HepG2 (cell line): ENCODE results near the gene TLR9. TPM values are rescaled to one million over a fixed set of nuclear protein-coding genes. Genes with fewer than 3 reads are reported as not detected.
A peak's percentile ranks its signal among the peaks of the same experiment; 100 is the strongest.

ENCODE experiments used
- CAMTA2 ChIP-seq: sonication (generic); formaldehyde crosslinking; IDR thresholded peaks from 2 replicates; pipeline ENCODE4 v1.4.0; 2020; ENCODE audit warnings: mild to moderate bottlenecking, missing genetic modification reagents, borderline replicate concordance
- CBX2 ChIP-seq, 2 experiments: fragments of 200-600 bp in 1 of 2; sonication (generic); formaldehyde crosslinking in 1 of 2; IDR thresholded peaks; 2 replicates each; pipeline versions ENCODE4 v1.7.0 to v1.8.1; 2018 to 2022; ENCODE audit warnings: low read depth in 2 of 2, low read length in 1 of 2, mild to moderate bottlenecking in 1 of 2, missing genetic modification reagents in 1 of 2
- DNMT3B ChIP-seq: conservative IDR thresholded peaks from 2 replicates; pipeline ENCODE4 v1.6.1; 2016; ENCODE audit warnings: missing biosample characterization, control low read depth
- FOXO1 ChIP-seq: sonication (generic); formaldehyde crosslinking; IDR thresholded peaks from 2 replicates; pipeline ENCODE4 v1.4.0; 2020; ENCODE audit warnings: missing genetic modification reagents
- GABPB1 ChIP-seq: IDR thresholded peaks from 2 replicates; pipeline ENCODE4 v1.6.1; 2016; ENCODE audit warnings: mild to moderate bottlenecking, missing genetic modification reagents, moderate library complexity, missing compliant biosample characterization
- KDM5A ChIP-seq: fragments of 200-600 bp; sonication (generic); IDR thresholded peaks from 2 replicates; pipeline ENCODE4 v1.7.0; 2018; ENCODE audit warnings: antibody characterized with exemption, mild to moderate bottlenecking, low read length, borderline replicate concordance
- MAX ChIP-seq: IDR thresholded peaks from 2 replicates; pipeline ENCODE4 v1.6.1; 2012; ENCODE audit warnings: inconsistent platforms
- MED13 ChIP-seq: sonication (generic); formaldehyde crosslinking; IDR thresholded peaks from 2 replicates; pipeline ENCODE4 v1.5.0; 2020; ENCODE audit warnings: missing genetic modification reagents
- MZF1 ChIP-seq: sonication (generic); formaldehyde crosslinking; IDR thresholded peaks from 2 replicates; pipeline ENCODE4 v1.8.1; 2023; ENCODE audit warnings: mild to moderate bottlenecking, missing genetic modification reagents, borderline replicate concordance
- NR1H2 ChIP-seq: sonication (generic); formaldehyde crosslinking; IDR thresholded peaks from 2 replicates; pipeline ENCODE4 v1.8.1; 2022; ENCODE audit warnings: low read depth, missing genetic modification reagents, borderline replicate concordance
- ONECUT2 ChIP-seq: sonication (generic); formaldehyde crosslinking; IDR thresholded peaks from 2 replicates; pipeline ENCODE4 v1.4.0; 2020; ENCODE audit warnings: missing genetic modification reagents
- PBX3 ChIP-seq: sonication (generic); formaldehyde crosslinking; IDR thresholded peaks from 2 replicates; pipeline ENCODE4 v1.8.1; 2023; ENCODE audit warnings: missing genetic modification reagents, inconsistent platforms, borderline replicate concordance
- RARG ChIP-seq: sonication (generic); formaldehyde crosslinking; IDR thresholded peaks from 2 replicates; pipeline ENCODE4 v1.4.0; 2020; ENCODE audit warnings: low read depth, mild to moderate bottlenecking, missing genetic modification reagents
- SP4 ChIP-seq: sonication (generic); formaldehyde crosslinking; IDR thresholded peaks from 2 replicates; pipeline ENCODE4 v1.8.1; 2023; ENCODE audit warnings: mild to moderate bottlenecking, missing genetic modification reagents
- ZMAT5 ChIP-seq: sonication (generic); formaldehyde crosslinking; IDR thresholded peaks from 2 replicates; pipeline ENCODE4 v1.5.0; 2020; ENCODE audit warnings: mild to moderate bottlenecking, low read depth, missing genetic modification reagents, borderline replicate concordance
- ZNF17 ChIP-seq: sonication (generic); formaldehyde crosslinking; IDR thresholded peaks from 2 replicates; pipeline ENCODE4 v1.5.0; 2020; ENCODE audit warnings: mild to moderate bottlenecking, missing genetic modification reagents
- ZNF264 ChIP-seq: sonication (generic); formaldehyde crosslinking; IDR thresholded peaks from 2 replicates; pipeline ENCODE4 v1.4.0; 2020; ENCODE audit warnings: missing genetic modification reagents
- polyA plus RNA-seq, 8 experiments: library from polyadenylated mRNA; depleted of rRNA in 3 of 8; stranded (reverse) in 7 of 8; unstranded in 1 of 8; fragments of >200 nt; fragmentation: Illumina TruSeq in 4 of 8; extraction: Trizol in 4 of 8; gene quantifications; 2 replicates each; pipeline versions ENCODE4 v1.2.1 to v1.2.3, GENCODE V29; 2011 to 2016; ENCODE audit warnings: low read depth in 4 of 8, missing spikeins in 1 of 8, mixed read lengths in 1 of 8; ENCODE audit not compliant: insufficient read depth in 1 of 8
- total RNA-seq, 5 experiments: library from RNA; depleted of rRNA; stranded (reverse); fragments of >200 nt; fragmentation: Illumina TruSeq; extraction: Trizol; gene quantifications; 2 replicates each; pipeline ENCODE4 v1.2.3, GENCODE V29; 2016; ENCODE audit warnings: low read depth in 1 of 5
- TF ChIP-seq, protein P1 (sequence below): sonication (generic); formaldehyde crosslinking; IDR thresholded peaks from 2 replicates; pipeline ENCODE4 v1.9.0; 2021; ENCODE audit warnings: mild to moderate bottlenecking, missing genetic modification reagents
- TF ChIP-seq, protein P2 (sequence below): sonication (generic); formaldehyde crosslinking; IDR thresholded peaks from 2 replicates; pipeline ENCODE4 v1.5.0; 2020; ENCODE audit warnings: missing genetic modification reagents, mild to moderate bottlenecking, borderline replicate concordance

Gene TLR9
- total and polyA plus RNA-seq, 2 of the 13 experiments (the other 11 are each of a cell fraction or from before 2014, with no cell fraction given): not detected

DNA sequence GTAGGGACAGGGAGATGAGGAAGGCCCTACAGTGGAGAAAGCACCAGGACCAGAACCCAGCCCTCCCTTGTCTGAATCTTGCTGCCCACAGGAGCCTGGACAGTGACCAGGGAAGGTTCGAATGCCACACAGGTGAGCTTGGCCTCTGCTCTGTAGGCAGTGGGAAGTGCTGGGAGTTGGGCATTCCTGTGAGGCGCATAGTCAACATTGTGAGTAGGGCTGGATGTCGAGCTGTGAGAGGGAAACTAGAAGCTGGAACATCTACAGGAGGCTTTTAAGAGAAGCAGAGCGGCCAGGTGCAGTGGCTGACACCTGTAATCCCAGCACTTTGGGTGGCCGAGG is 47.8 kb downstream of the TLR9 start (continued):
- TF ChIP-seq, protein P1, sequence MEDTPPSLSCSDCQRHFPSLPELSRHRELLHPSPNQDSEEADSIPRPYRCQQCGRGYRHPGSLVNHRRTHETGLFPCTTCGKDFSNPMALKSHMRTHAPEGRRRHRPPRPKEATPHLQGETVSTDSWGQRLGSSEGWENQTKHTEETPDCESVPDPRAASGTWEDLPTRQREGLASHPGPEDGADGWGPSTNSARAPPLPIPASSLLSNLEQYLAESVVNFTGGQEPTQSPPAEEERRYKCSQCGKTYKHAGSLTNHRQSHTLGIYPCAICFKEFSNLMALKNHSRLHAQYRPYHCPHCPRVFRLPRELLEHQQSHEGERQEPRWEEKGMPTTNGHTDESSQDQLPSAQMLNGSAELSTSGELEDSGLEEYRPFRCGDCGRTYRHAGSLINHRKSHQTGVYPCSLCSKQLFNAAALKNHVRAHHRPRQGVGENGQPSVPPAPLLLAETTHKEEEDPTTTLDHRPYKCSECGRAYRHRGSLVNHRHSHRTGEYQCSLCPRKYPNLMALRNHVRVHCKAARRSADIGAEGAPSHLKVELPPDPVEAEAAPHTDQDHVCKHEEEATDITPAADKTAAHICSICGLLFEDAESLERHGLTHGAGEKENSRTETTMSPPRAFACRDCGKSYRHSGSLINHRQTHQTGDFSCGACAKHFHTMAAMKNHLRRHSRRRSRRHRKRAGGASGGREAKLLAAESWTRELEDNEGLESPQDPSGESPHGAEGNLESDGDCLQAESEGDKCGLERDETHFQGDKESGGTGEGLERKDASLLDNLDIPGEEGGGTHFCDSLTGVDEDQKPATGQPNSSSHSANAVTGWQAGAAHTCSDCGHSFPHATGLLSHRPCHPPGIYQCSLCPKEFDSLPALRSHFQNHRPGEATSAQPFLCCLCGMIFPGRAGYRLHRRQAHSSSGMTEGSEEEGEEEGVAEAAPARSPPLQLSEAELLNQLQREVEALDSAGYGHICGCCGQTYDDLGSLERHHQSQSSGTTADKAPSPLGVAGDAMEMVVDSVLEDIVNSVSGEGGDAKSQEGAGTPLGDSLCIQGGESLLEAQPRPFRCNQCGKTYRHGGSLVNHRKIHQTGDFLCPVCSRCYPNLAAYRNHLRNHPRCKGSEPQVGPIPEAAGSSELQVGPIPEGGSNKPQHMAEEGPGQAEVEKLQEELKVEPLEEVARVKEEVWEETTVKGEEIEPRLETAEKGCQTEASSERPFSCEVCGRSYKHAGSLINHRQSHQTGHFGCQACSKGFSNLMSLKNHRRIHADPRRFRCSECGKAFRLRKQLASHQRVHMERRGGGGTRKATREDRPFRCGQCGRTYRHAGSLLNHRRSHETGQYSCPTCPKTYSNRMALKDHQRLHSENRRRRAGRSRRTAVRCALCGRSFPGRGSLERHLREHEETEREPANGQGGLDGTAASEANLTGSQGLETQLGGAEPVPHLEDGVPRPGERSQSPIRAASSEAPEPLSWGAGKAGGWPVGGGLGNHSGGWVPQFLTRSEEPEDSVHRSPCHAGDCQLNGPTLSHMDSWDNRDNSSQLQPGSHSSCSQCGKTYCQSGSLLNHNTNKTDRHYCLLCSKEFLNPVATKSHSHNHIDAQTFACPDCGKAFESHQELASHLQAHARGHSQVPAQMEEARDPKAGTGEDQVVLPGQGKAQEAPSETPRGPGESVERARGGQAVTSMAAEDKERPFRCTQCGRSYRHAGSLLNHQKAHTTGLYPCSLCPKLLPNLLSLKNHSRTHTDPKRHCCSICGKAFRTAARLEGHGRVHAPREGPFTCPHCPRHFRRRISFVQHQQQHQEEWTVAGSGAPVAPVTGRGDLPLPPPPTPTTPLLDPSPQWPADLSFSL: 0 out of 2 replicates have a peak, but pooled peaks have one; percentile 34
- TF ChIP-seq MAX (no peak), NR1H2 (CRISPR knock-in tag) (no peak), PBX3 (CRISPR knock-in tag) (no peak), FOXO1 (no peak), DNMT3B (CRISPR knock-in tag) (no peak), KDM5A (no peak), ONECUT2 (CRISPR knock-in tag) (no peak), CBX2 (IDR thresholded peaks at IDR 0.05; ENCODE audit: low read depth, low read length) (no peak), CBX2 (CRISPR knock-in tag; IDR thresholded peaks at IDR 0.05; ENCODE audit: low read depth) (no peak), GABPB1 (CRISPR knock-in tag) (no peak), ZNF264 (CRISPR knock-in tag) (no peak), RARG (CRISPR knock-in tag) (no peak), MED13 (CRISPR knock-in tag) (no peak), SP4 (no peak), CAMTA2 (CRISPR knock-in tag) (no peak), ZNF17 (CRISPR knock-in tag) (no peak), MZF1 (CRISPR knock-in tag) (no peak), ZMAT5 (CRISPR knock-in tag) (no peak)
- TF ChIP-seq, protein P2, sequence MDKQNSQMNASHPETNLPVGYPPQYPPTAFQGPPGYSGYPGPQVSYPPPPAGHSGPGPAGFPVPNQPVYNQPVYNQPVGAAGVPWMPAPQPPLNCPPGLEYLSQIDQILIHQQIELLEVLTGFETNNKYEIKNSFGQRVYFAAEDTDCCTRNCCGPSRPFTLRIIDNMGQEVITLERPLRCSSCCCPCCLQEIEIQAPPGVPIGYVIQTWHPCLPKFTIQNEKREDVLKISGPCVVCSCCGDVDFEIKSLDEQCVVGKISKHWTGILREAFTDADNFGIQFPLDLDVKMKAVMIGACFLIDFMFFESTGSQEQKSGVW: no peak
